CD4-positive, alpha-beta T cell treated with Interleukin-21 for 1 hour (primary cell): ENCODE measurements around the gene NREP.

Experiments
- DNase-seq: peaks from one replicate; pipeline ENCODE4 v3.0.0-alpha.2; 2020

Gene NREP, protein sequence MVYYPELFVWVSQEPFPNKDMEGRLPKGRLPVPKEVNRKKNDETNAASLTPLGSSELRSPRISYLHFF

DNA sequence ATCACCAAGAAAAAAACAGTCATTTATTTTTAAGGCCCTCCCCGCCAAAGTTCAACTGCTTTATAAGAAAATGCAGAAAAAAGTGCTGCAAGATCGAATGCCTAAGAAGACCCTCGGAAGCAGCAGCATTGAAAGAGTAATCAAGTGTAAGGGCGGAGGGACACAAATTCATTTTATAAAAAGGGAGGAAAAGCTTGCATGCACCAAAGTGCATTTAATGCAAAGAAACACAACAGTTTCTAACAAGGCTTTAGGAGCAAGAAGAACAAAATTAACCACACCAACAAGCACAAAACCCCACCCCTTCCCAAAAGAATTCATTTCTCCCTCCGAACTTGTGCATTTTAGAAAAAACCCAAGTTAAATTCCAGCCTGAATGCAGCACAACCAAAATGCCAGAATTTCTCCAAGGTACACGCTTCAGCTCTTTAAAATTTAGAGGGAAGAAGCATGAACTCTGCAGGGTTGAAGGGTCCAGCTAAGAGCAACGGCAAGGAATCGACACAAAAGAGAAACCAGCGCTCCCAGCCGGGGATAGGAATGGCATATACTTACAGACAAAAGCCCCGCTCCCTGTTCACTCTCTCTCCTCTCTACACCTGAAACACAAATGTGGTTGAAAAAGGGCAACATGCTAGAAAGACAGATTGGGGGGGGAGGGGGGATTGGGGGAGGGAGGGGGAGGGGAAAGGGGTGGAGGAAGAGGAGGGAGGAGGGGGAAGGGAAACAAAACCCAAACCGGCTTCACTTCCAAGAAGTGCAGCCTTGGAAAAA lies at the start of gene NREP:
TSS of gene NREP (minus strand) at position 614 of the 774 bp plus-strand sequence. CDS start 1,422 bp downstream, outside the sequence.
- DNase-seq = no peak

DNA sequence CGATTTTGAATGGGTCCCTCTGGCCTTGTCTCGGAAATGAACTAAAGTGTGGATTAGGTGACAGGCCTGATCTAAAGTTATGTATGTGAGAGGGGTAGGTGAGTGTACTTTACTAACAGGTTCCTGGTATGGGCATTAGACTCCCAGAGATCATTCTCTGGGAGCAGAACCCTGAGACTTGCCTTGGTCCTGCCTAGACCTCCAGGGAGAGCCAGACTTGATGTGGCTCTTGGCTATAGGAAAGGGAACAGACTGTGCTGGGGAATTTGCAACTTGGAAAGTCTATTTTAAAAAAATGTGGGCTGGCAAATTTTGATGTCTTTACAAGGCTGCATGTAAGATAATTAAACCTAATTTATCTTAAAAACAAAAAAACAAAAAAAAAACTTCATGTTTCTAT lies 49.8 kb upstream of the NREP start:
- no peak for DNase-seq

DNA sequence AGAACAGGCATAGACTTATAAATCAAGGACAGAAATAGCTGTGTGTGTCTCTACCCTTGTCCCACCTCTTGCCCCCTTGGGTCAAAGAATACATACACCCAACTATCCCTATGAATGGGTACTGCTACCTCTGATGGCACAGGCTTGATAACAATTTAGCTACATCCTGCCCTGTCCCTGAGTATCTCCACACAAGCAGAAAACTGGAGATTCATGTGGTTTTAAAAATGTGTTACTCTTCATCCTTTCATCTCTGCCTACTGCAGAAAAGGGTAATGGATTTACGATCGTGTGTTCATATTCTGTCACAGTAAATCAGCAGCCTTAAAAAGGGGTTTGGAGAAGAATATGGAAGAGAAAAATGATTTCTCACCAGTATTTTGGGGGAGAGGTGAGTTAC lies 49.2 kb upstream of the NREP start:
- DNase-seq = no peak

DNA sequence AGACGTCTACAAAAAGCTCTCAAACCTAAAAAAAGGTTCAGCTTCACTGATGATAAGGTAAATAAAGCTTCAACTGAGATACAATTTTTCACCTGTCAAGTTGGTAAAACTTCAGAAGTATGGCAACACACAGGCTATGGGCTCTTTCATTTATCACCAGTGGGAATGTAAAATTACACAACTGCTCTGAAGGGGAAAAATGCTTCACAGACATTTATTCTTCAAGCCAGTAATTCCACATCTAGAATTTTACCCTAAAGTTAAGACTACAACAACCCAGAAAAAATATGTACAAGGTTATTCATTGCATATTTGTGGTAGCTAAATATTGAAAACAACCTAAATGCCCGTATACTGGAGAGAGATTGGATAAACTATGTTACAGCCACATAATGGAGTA lies 48.1 kb upstream of the NREP start:
- no peak for DNase-seq

DNA sequence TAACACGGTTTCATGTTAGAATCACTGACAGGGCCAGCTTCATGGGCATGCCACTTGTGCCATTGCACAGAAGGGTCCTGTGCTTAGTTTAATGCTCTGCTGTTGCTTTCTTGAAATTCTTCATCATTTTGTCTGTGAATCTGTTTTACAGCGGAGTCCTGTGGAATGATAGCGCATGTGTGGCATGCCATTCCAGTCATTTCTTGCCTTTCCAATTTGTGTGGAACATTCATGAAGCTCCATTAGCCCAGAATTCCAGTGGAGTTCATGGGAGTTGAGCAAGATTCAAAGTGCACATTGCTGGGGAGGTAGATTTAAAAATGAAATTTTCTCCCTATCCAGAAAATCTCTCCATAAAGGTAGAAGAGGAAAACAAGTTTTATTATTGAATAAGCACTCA lies 43.4 kb upstream of the NREP start:
- no peak for DNase-seq

DNA sequence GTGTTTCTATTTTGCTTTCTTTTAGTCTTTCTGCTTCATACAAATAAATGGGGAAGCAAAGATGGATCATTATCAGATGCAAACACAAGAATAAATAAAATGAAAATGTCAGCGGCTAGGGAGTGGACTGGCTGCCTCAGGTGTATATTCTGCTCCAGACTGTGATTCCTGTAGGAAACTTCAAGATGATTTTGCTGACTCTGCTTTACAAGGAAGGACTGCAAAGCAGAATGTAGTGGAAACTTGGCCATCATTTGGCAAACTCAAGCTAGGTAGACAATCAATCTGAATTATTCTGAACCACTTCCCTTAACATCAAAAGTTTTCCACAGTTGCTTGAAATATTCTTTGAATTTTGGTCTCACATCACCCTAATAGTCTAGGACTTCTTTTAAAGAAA lies 38.1 kb upstream of the NREP start:
- DNase-seq = no peak

DNA sequence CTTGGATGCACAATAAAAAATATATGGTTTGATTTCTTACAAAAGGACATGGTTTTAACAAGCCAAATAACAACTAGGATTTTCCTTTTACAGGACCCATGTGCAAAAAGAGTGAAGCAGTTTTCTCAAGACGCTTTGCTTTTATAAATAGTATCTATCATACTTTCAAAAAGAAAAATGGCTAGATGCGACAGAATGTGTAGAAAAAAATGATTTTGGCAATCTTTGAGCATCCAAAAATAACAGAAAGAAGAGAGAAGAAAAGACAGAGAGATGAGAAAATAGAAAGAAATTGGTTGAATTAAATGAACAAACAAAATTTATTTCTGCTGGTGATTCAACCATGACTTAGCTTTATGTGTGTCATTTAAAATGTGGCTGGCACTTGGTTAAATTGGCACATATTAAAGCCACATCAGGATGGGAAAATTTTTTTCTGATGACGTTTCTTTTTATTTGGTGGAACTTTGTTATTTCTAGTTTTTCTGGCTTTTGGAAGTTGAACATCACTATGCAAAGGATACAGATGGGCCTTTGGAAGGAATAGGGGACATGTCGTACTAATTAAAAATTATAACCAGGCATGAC lies 35.6 kb upstream of the NREP start:
- no peak for DNase-seq

DNA sequence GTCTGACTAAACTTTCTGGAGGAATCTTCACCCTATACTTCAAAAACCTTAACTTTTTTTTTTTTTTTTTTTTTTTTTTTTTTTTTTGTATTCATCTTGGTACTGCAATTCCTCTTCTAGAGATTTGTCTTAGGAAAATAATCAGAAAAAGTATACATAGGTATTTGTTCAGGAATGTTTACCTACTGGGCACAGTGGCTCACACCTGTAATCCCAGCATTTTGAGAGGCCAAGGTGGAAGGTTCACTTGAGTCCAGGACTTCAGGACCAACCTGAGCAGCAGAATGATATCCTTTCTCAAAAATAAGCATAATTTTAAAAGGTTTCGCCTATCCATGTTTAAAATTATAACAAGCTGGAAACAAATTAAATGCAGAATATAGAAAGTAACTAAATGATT lies 33.3 kb upstream of the NREP start:
- no peak for DNase-seq

DNA sequence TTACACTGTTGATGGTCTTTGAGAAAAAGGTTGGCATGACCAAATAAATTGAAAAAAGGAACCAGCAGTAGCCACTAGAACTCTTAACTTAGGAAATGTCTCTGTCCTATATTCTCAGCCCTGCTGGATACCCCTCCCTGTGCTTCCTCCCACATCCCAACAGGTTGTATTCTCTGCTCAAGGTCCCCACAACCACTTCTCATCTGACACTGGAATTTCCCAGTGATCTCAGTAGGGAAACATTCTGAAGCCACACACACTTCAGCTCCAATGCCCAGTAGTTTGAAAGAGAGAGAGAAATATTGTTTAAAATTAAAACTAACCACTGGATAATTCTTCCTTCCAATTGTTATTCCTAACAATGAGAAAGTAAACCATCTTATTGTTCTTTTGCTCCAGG lies 30.0 kb upstream of the NREP start:
- DNase-seq = no peak

DNA sequence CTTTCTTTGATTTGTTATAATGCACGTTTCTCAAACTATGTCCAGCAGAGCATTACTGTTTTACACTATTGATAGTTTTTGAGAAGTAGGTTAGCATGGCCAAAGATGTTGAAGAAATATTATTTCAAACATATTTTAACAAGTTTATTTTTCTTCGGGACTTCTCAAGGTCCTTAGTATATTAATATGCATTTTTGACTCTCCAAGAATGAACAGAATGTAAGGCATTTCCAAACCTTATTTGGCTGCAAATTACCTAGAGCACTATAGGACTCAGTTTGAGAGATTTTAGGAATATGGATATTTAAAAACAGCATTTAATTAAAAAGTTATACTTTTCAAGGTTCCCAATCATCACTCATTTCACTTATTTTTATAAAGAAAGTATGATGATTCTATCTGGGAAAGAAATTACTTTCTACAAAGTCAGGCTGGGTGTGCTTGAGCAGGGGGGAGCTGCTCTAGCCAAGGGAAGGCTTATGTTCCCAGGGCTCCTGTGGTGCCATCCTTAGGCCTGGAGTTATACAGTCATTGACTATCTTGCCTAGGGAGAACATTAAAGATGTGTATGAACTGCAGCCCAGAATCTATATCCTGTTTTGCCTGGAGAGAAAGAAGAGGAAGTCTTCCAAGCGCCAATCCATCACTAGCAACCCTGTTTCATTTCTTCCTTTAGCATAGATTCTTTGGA lies 27.6 kb upstream of the NREP start:
- no peak for DNase-seq

DNA sequence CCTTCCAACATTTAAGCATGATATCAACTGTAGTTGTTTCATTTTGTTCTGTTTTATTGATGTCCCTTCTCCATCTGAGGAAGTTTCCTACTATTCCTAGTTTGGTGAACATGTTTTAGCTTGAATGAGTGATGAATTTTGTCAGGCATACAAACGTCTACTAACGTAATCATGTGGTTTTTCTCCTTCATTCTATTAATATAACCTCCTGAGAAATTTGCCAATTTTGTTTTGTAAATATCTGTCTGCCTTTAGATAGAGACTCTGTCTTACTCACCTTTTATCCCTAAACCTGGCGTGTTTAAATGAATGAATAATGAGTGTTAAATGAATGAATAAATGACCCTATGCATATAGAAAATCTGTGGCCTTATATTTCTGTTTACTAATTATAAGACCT lies 26.5 kb upstream of the NREP start:
- no peak for DNase-seq

DNA sequence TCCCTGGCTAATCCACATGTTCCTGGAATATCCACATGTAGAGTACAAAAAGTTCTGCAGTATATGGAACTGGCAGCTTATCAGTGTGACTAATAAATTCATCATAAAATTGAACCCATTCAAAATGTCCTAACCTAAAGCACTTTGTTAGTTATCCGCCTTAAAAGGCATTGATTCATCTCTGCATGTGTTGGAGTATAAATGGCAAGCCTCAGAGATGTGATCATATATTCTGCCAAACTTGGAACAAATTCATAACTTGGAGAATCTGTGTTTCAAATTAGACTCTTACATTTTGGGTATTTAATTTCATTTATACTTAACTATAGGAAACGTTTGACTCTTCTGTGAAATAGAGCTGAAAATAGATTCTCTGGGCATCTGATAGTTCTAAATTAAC lies 25.2 kb upstream of the NREP start:
- DNase-seq = no peak

DNA sequence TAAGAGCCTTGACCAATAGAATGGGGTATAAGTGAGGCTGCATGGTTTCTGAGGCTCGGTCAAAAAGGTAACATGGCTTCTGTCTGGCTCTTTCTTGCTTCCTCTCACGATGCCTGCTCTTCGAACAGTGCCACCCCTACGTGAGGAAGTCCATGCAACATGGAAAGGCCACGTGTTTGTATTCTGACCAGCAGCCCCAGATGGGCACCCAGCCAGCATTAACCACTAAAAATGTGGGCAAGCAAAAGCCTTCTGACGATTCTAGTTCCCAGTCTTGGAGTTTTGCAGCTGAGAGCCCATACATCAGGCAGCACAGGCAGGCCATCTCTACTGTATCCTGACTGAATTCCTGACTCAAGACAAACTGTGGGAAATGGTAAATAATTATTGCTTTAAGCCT lies 24.2 kb upstream of the NREP start:
- DNase-seq = no peak

DNA sequence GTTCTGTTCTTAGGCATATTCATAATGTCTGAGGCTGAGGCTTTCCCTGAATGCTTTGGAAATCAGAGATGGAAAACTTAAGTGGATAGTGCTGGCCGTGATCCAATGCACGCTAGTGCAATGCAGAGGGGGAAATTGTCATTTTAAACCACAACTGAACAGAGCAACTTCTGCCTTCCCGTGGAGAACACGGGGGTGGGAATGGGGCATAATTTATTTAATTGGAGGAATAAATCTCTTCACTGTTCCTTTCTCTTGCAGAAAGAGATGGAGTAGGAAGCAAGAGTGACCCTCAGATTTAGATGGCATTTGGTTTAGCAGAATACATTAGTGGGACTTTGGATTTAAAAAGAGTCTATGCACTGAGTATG lies 22.9 kb upstream of the NREP start:
- no peak for DNase-seq

DNA sequence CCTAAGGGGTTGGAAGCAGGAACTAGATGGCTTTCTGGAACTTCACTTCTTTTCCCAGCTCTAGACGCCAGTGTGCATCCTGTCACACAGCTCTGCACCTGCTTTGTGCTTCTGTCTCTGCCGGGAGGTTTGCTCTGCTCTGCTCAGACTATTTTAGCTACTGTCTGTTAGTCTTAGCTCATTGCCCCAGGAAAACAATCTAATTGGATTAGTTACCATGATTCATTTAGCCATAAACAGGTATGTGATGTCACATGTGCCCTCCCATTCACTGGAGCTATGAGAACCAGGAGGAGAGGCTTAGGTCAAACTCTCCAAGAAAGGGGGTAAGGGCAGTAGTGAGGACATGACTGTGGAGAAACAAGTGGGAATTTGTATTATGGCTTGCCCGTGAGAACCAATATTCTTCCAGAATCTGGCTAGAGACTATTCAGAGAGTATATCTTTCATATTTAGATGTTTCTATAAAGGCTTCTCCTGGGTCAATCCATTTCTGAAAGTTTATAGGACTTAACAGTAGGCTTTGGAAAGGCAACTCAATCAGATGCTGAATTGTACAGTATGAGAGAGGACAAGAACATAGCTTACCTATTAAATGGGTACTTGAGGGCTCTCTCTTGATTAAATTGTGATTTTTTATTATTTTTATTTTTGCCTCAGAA lies 22.4 kb upstream of the NREP start:
- DNase-seq = no peak

DNA sequence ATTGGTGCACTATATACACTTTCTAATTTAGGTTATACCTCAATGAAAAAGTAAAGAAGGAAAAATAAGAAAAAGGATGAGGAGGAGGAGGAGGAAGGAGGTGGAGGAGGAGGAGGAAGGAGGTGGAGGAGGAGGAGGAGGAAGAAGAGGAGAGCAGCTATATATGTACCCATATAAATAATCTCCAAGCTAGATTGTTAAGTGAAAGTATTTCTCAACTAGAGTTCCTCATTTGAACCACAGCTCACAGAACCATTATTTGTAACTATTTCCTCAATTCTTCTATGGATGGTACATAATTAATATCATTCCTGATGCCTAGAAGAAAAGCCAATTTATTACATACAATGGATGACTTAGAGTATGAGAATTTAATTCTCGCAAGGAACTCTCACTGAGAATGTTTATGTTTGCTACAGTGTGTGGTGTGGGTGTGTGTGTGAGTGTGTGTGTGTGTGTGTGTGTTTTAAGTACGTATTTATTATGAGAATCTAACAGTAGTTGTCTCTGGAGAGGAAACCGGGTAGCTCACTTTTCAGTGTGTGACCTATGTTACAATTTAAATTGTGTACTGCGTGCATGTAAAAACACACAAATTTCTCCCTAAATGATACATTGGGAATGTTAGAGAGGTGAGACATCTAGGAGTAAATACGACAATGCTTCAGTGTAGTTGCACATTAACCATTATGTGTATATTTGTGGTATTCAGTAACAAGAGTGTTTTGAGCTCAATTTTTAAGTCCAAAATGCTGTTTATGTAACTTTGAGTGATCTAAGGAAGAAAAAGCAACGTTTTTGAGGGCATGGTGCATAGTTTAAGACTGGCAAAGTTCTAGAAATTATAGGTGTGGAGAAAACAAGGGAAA lies 20.2 kb upstream of the NREP start:
- DNase-seq = no peak

DNA sequence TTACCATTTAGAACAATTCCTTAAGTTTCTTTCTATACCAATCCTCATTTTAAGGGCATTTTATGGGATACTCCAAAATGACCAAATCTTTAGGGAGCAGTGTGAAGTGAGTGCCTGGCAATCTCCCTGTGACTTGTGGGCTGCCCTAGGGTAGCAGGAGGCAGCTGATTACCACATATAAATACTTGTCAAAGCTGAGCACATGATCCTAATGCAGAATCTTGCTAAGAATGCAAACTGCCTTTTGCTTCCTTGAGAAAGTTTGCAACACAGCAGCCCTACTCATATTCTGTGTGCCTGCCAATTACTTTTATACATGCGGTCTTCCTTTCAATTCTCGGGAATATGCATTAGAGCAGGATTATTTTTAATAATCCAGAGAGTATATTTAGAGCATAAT lies 18.2 kb upstream of the NREP start:
- no peak for DNase-seq

DNA sequence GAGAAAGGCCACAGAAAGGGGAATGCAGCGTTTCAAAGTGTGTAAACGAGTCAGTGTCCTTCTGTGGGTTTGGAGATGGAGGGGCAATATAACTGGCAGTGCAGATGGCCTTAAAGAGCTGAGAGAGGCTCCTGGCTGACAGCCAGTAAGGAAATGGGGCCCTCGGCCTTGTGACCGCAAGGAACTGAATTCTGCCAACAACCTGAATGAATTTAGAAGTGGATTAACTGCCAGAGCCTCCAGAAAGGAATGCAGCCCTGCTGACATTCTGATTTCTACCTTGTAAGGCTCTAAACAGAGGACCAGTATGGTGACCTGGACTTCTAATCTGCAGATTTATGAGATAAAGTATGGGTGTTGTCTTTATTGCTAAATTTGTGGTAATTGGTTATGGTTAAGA lies 17.5 kb upstream of the NREP start:
- DNase-seq = no peak

DNA sequence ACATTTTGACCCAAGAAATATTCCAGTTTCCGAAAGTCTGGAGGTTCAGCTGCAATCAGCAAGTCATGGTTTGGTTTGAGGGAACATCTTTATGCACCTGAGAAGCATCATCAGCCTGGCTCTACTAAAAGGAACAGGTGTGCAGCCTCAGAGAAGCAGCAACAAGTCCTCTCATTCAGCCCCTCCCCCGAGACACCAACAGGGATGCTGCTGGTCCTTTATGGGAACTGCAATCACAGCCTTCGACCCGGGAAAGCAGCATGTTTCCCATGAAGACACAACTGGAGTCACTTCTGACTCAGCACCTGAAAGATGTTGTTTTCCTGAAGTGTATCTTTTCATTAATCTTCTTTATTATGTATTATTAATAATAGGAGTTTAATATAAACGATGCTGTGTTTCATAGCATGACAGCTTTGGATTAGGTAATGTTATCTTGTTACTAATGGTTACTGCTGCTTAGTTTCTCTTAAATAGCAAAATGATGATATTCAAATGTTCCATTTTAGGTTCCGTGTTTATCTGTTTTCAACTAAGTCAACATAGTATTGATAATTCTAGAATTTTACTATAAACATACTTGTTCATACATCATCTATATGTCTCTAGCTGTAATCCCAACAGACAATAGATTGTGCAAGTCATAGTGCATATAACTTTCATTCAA lies 15.6 kb upstream of the NREP start:
- no peak for DNase-seq

DNA sequence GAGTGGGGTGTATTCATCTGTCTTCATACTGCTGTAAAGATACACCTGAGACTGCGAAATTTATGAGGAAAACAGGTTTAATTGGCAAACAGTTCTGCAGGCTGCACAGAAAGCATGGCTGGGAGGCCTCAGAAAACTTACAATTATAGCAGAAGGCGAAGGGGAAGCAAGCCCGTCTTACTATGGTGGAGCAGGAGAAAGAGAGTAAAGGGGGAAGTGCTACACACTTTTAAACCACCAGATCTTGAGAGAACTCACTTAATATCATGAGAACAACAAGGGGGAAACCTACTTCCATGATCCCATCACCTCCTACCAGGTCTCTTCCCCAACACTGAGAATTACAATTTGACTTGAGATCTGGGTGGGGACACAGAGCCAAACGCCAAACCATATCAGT lies 12.5 kb upstream of the NREP start:
- no peak for DNase-seq

DNA sequence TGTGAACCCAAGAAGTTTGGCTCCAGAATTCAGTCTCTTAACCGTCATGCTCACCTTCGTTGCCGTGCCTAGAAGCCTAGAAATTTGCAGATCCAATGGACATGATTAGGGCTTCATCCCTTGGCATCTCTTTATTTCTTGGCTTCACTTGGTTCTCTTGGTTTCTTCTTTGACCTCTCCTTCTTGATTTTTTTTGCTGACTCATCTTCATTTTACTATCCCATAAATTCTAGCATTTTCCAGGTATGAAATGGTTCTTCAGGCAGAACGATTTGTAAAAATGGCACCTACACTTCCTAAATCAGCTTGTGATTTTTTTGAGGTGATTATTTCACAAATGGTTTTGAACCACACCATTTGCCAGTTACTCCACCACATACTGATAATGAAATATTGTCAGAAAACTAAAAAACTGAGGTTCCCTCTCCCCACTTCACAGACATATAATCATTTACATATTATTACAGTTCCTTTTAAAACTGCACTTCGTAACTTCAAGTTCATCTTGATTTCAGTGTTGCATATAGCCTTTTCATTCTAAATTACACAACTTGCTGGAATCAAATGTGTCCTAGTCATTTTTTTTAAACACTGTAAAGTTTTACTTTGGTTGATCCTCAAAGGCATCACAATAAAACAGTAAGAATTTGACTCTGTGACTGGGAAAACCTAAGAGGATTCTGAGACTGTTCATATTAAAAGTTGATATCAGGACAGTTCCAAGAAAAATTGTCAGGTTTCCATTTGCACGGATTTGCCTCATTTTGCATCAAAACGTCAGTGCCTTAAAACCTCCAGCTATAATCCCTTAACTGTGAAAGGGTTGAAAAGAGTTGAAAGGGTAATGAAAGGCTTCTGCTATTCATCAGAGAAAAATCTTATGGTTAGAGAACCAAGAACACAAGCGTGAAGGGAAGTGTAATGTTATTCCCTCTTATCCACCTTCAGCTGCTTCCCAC lies 8.9 kb upstream of the NREP start:
- DNase-seq = no peak
